Heart left ventricle (tissue), 16 donors: Measurements from ENCODE around the gene SPSB1. TPM values are rescaled to one million over a fixed set of nuclear protein-coding genes. Genes with fewer than 3 reads are reported as not detected.

Source experiments
- ATAC-seq, 4 donors: fragments of 200-7000 bp; cut with Tn5 transposase; one replicate each; pipeline ENCODE4 v1.9.1; 2020 to 2022; ENCODE audit warnings: moderate library complexity in 4 of 4, mild to moderate bottlenecking in 3 of 4, moderate number of reproducible peaks in 1 of 4
- DNase-seq, 5 donors: peaks; one replicate each; pipeline ENCODE4 v3.0.0-alpha.2; 2020
- H3K27ac ChIP-seq, 12 donors: fragments of 200-600 bp; sonication (generic) in 4 of 12; one replicate each; pipeline versions ENCODE4 v1.5.0 to v1.8.0; 2016 to 2022; ENCODE audit warnings: mild to moderate bottlenecking in 2 of 12
- H3K27me3 ChIP-seq, 9 donors: fragments of 200-600 bp; sonication (generic) in 2 of 9; one replicate each; pipeline versions ENCODE4 v1.5.1 to v1.8.0; 2016 to 2022; ENCODE audit warnings: mild to moderate bottlenecking in 3 of 9
- H3K36me3 ChIP-seq, 9 donors: fragments of 200-600 bp; sonication (generic) in 2 of 9; one replicate each; pipeline versions ENCODE4 v1.5.0 to v1.8.0; 2018 to 2022; ENCODE audit warnings: mild to moderate bottlenecking in 2 of 9
- H3K4me1 ChIP-seq, 12 donors: fragments of 200-600 bp; sonication (generic) in 4 of 12; one replicate each; pipeline versions ENCODE4 v1.5.0 to v1.8.0; 2016 to 2022; ENCODE audit warnings: mild to moderate bottlenecking in 3 of 12
- H3K4me3 ChIP-seq, 12 donors: fragments of 200-600 bp; sonication (generic) in 4 of 12; one replicate each; pipeline versions ENCODE4 v1.5.0 to v1.8.0; 2017 to 2022; ENCODE audit warnings: mild to moderate bottlenecking in 9 of 12, moderate library complexity in 4 of 12
- H3K9me3 ChIP-seq, 12 donors: fragments of 200-600 bp; sonication (generic) in 4 of 12; one replicate each; pipeline versions ENCODE4 v1.5.0 to v1.8.0; 2016 to 2022; ENCODE audit warnings: mild to moderate bottlenecking in 1 of 12
- POLR2A ChIP-seq, 2 donors: fragments of 450-650 bp; IDR thresholded peaks; one replicate each; pipeline ENCODE4 v1.6.1; 2017; ENCODE audit warnings: antibody characterized with exemption in 2 of 2, mild to moderate bottlenecking in 2 of 2, moderate library complexity in 2 of 2
- WGBS, 4 donors: extraction: QIAGEN DNeasy Blood & Tissue Kit in 2 of 4; methylation state at CpG; one replicate each; pipeline versions ENCODE4 v1.1.5 to v1.1.7; 2013 to 2018; 5-methylcytosine and 5-hydroxymethylcytosine counted together
- intact Hi-C, 10 donors: fragments of 100-400 bp; cut with DNase I; formaldehyde crosslinking; loops; one replicate each; pipeline versions ENCODE4 v1.11.1 to v1.14.2; 2022
- polyA plus RNA-seq, 2 donors: library from polyadenylated mRNA; stranded (reverse); fragments of 200-250 nt; gene quantifications; one replicate each; pipeline ENCODE4 v1.2.3, GENCODE V29; 2013
- total RNA-seq, 9 donors: library from RNA; depleted of rRNA in 2 of 9; stranded (reverse); fragments of >200 nt in 2 of 9; fragmentation: NEBNext Ultra II Directional in 3 of 9; extraction: Animal tissue kit (Norgen Biotek cat#: 25700) in 3 of 9; gene quantifications; one replicate each; pipeline versions ENCODE4 v1.1.0 to v1.2.4, GENCODE V29; 2016 to 2023
- TF ChIP-seq, protein P1 (sequence below), 12 donors: fragments of 200-600 bp; sonication (generic) in 4 of 12; IDR thresholded peaks; one replicate each; pipeline versions ENCODE4 v1.5.0 to v1.8.0; 2018 to 2022; ENCODE audit warnings: antibody characterized with exemption in 12 of 12, mild to moderate bottlenecking in 5 of 12
- donor health status: ischemic (EF 13 %, LVEDD 7.1; RV severe dilation, severe dysfunction).
- donor health status: healthy with polysubstance abuse.
- donor health status: DM: no; HTN: yes; CAD: no.
- donor health status: DM: no; HTN: no; CAD: no.
- donor health status: ischemic (EF 25% LVEDD 6.9; RV normal size, moderate dysfunction).
- donor health status: ischemic (EF 25% LVEDD 5.7; RV mildly dilated, moderate dysfunction).
- donor health status: healthy.
- donor health status: DM: yes; HTN: yes; CAD: no.
- donor health status: ischemic (EF 35%, LVEDD 5.7; RV mildly dilated, moderate dysfunction).
- donor health status: nonischemic (EF 11% LVEDD 7.7; RV severe dilation, severe dysfunction).
- donor health status: DM: yes; HTN: yes; CAD: no.
- donor health status: PGD.
- donor health status: ischemic (EF 29% LVEDD 5.4; RV normal size, mild dysfunction).
- donor health status: nonischemic (EF 23%, LVEDD 6.1; RV moderate dilation, normal function).

Gene SPSB1
- total and polyA plus RNA-seq, 11 donors: 7.0 to 27.2 (median 9.2) TPM

DNA sequence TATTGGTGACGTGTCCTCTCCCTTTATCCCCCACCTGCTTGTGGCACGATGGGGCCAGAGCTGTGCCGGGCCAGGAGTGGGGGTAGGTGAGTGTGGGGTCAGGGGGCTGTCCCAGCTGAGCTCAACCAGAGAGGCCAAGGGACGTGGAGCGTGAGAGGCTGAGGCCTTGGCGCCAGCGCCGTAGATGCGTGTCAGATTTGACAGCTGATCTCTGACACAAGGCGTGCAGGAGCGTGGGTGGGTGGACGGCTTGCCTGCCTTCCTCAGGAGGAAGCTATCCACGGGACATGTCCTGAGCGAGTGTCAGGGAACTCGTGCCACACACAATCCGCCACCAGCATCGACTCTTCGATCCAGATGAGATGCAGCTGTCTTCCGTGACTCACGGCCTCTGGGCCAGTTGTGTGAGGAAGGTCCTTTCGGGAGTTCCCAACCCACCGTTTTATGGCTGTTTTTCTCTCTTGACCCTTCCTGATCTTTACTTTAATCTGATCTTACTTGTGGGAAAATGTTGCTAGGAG, 56.7 kb downstream of the SPSB1 start:
- H3K4me1 ChIP-seq: peaks cover 0 to 61% (median 7%) of the 10 kb centered on the region in 12 donors
- WGBS, 4 donors: 80 to 86% (median 82%) methylated on average over 22 of the region's 22 CpGs
- intact Hi-C loops: no loop called here
- no peak overlapping the region for H3K4me3 ChIP-seq
- H3K27ac ChIP-seq: peak overlapping the region in 1 of 12 donors; percentile 15
- H3K36me3 ChIP-seq: no peaks in the 10 kb centered on the region
- peak in 1 of 4 donors; percentile 42 for ATAC-seq
- TF ChIP-seq, protein P1, sequence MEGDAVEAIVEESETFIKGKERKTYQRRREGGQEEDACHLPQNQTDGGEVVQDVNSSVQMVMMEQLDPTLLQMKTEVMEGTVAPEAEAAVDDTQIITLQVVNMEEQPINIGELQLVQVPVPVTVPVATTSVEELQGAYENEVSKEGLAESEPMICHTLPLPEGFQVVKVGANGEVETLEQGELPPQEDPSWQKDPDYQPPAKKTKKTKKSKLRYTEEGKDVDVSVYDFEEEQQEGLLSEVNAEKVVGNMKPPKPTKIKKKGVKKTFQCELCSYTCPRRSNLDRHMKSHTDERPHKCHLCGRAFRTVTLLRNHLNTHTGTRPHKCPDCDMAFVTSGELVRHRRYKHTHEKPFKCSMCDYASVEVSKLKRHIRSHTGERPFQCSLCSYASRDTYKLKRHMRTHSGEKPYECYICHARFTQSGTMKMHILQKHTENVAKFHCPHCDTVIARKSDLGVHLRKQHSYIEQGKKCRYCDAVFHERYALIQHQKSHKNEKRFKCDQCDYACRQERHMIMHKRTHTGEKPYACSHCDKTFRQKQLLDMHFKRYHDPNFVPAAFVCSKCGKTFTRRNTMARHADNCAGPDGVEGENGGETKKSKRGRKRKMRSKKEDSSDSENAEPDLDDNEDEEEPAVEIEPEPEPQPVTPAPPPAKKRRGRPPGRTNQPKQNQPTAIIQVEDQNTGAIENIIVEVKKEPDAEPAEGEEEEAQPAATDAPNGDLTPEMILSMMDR (IDR thresholded peaks at IDR 0.05): no peak
- no peak for TF ChIP-seq POLR2A (IDR thresholded peaks at IDR 0.05)
- DNase-seq: peak in 2 of 5 donors; percentile 49 to 64
- H3K27me3 ChIP-seq: no peaks in the 10 kb centered on the region
- no peaks in the 10 kb centered on the region for H3K9me3 ChIP-seq

DNA sequence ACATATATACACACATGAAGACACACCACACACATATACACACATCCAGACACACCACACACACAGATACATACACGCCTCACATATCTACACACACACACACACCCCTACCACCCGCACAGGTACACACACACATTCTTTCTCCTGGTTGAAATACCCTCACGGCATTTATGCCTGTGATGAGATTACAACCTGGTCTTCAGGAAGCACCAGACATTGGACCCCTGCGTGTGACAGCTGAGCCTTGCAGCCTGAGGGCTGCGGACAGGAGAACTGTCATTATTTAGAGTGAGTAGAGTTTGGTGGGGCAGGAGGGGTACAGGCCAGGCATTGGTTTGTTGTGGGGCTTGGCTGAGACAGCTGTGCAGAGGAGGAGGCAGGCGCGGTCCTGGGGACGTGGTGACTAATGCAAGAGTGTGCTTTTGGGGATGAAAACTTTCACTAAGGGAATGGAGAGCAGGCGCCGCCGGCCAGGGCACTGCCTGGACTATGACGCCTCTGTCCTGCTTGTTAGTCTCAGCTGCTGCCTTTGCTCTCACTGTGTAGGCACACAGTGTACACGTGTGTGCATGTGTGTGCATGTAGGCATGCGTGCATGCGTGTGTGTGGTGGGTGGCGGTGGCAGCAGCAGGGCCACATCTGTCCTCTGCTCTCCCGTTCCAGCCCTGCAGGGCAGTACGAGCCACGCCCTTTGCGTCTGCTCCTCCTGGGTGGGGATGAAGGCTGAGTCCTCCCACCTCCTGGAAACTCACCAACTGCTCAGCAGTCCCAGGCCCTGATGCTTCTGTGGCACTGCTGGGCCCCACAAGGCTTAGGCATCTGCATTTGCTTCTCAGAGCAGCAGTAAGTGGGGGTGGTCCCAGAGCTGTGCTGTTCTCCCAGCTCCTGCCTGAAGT, 57.6 kb downstream of the SPSB1 start:
- no peaks in the 10 kb centered on the region for H3K27me3 ChIP-seq
- intact Hi-C loops: no loop called here
- DNase-seq (peak in 3 of 5 donors; percentile 57 to 67 (median 60)), ATAC-seq (peak in 3 of 4 donors; percentile 51 to 72 (median 65))
- no peak overlapping the region for H3K27ac ChIP-seq
- peaks cover 0 to 52% (median 4%) of the 10 kb centered on the region in 12 donors for H3K4me1 ChIP-seq
- 78 to 91% (median 83%) methylated on average over 16 to 20 of the region's 20 CpGs for WGBS, 4 donors
- no peak overlapping the region for H3K4me3 ChIP-seq
- H3K9me3 ChIP-seq: no peaks in the 10 kb centered on the region
- no peaks in the 10 kb centered on the region for H3K36me3 ChIP-seq
- no peak for TF ChIP-seq POLR2A (IDR thresholded peaks at IDR 0.05)
- TF ChIP-seq, protein P1 (IDR thresholded peaks at IDR 0.05): no peak

DNA sequence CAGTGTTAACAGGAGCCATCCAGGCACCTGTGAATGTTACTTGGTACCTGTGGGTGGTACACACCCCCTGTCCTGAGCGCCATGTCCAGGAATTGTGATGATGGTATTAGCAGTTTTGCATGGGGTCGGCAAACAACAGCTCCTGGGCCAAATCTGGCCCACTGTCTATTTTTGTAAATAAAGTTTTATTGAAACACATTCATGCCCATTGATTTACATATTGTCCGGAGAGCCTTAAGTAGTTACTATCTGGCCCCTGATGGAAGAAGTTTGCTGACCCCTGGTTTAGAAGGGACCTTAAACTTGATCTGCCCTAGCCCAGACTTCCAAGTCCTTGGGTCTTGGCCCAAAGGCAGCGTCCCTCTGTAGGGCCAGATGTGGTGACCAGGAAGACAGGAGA, 58.3 kb downstream of the SPSB1 start:
- TF ChIP-seq, protein P1 (IDR thresholded peaks at IDR 0.05): no peak
- TF ChIP-seq POLR2A (IDR thresholded peaks at IDR 0.05): no peak
- DNase-seq (no peak), ATAC-seq (no peak)
- Histone ChIP-seq H3K9me3 (no peaks in the 10 kb centered on the region), H3K27ac (no peak overlapping the region), H3K4me3 (no peak overlapping the region), H3K36me3 (peaks cover 0 to 5% (median 2%) of the 10 kb centered on the region in 9 donors), H3K4me1 (peaks cover 0 to 45% (median 4%) of the 10 kb centered on the region in 12 donors), H3K27me3 (no peaks in the 10 kb centered on the region)
- WGBS, 4 donors: 82 to 96% (median 95%) methylated on average over 4 of the region's 4 CpGs
- intact Hi-C loops: no loop called here

DNA sequence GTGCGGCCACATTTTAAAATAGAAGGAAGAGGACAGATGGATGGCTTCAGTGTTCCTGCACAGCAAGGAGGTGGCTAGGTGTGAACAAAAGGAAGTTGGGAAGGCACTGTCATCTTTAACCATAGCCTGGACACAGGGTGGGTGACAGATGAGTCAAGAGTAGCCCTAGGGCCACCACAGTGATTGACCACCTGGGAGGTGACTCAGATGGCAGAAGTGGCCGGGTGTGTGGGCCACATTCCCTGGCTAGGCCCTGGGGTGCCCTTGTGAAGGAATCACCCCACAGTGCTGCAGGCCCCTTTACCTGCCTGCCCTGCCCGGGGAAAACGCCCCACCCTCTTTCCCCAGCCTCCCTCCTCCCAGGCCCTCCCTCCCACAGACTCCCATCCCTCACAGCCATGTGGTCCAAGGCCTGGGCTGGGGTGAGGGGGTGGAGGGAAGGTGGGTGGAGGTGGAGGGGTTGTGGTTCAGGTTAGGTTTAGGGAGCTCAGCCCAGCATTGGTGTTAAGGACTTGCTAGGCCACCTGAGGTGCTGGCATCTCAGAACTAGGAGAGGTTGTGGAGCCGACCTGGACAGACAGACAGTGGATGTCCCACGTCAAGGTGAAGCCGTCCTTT, 59.1 kb downstream of the SPSB1 start:
- no peak for DNase-seq
- peaks cover 0 to 13% (median 10%) of the 10 kb centered on the region in 9 donors for H3K36me3 ChIP-seq
- H3K9me3 ChIP-seq: no peaks in the 10 kb centered on the region
- no peak for ATAC-seq
- H3K4me1 ChIP-seq: peaks cover 0 to 42% (median 4%) of the 10 kb centered on the region in 12 donors
- peak overlapping the region in 3 of 12 donors; percentile 17 to 43 (median 29) for H3K27ac ChIP-seq
- intact Hi-C loops: no loop called here
- 88 to 97% (median 90%) methylated on average over 7 of the region's 7 CpGs for WGBS, 4 donors
- no peaks in the 10 kb centered on the region for H3K27me3 ChIP-seq
- H3K4me3 ChIP-seq: no peak overlapping the region
- no peak for TF ChIP-seq POLR2A (IDR thresholded peaks at IDR 0.05)
